Gastroesophageal sphincter (tissue), 3 donors: ENCODE data around the gene IL25.

ENCODE experiments used
- EP300 ChIP-seq: sonication (generic); formaldehyde crosslinking; IDR thresholded peaks from one replicate; pipeline ENCODE4 v1.6.1; 2017; ENCODE audit warnings: antibody characterized with exemption, mild to moderate bottlenecking
- POLR2A ChIP-seq, 2 donors: fragments of 450-650 bp; IDR thresholded peaks; one replicate each; pipeline ENCODE4 v1.6.1; 2017; ENCODE audit warnings: antibody characterized with exemption in 2 of 2, mild to moderate bottlenecking in 2 of 2, moderate library complexity in 1 of 2
- POLR2AphosphoS5 ChIP-seq: sonication (generic); formaldehyde crosslinking; IDR thresholded peaks from one replicate; pipeline ENCODE4 v1.6.1; 2017; ENCODE audit warnings: antibody characterized with exemption
- TF ChIP-seq, protein P1 (sequence below), 4 experiments: fragments of 200-600 bp in 2 of 4; fragments of 450-650 bp in 2 of 4; sonication (generic) in 1 of 4; IDR thresholded peaks; one replicate each; pipeline ENCODE4 v1.5.1; 2017 to 2019; ENCODE audit warnings: antibody characterized with exemption in 4 of 4, mild to moderate bottlenecking in 2 of 4, moderate library complexity in 2 of 4

DNA sequence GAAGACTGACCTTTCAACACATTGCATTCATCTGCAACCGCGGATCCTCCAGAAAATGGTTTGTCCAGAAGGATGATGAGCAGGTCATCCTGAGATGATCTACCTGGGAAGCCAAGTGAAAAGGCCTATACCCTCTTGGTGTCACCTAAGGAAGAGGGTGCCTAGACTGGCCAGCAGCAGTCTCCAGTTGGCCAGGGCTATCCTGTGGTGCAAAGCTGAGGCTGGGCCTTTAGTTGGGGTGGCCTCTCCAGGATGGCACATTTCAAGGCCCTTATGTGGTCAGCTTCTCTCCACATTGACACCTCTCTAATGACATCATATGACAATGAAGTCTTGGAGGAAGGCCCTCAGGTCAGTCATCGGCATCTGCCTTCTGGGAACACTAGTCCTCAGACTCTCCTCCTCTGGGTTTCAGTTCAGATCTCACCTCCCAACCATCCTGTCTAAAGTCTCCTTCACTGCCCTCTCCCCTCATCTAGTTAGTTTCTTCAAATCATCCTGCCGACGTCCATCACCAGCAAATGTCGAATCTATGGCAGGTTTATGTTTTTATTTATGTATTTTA is 16.7 kb upstream of the IL25 start:
- TF ChIP-seq POLR2AphosphoS5, result no peak
- TF ChIP-seq, protein P1, sequence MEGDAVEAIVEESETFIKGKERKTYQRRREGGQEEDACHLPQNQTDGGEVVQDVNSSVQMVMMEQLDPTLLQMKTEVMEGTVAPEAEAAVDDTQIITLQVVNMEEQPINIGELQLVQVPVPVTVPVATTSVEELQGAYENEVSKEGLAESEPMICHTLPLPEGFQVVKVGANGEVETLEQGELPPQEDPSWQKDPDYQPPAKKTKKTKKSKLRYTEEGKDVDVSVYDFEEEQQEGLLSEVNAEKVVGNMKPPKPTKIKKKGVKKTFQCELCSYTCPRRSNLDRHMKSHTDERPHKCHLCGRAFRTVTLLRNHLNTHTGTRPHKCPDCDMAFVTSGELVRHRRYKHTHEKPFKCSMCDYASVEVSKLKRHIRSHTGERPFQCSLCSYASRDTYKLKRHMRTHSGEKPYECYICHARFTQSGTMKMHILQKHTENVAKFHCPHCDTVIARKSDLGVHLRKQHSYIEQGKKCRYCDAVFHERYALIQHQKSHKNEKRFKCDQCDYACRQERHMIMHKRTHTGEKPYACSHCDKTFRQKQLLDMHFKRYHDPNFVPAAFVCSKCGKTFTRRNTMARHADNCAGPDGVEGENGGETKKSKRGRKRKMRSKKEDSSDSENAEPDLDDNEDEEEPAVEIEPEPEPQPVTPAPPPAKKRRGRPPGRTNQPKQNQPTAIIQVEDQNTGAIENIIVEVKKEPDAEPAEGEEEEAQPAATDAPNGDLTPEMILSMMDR (IDR thresholded peaks at IDR 0.05), result no peak
- no peak for TF ChIP-seq EP300
- TF ChIP-seq POLR2A (IDR thresholded peaks at IDR 0.05), result no peak
